ENCODE data around the gene ENTPD7. TPM values are rescaled to one million over a fixed set of nuclear protein-coding genes. Genes with fewer than 3 reads are reported as not detected.

Gene ENTPD7
- total and polyA plus RNA-seq, 7 donors, result 0.35 to 3.3 (median 1.2) TPM

- Histone ChIP-seq H3K36me3 (ENCODE audit: insufficient read depth in 1 of 2, low read depth in 1 of 2) (peaks cover 6 to 98% of the 10 kb centered on the region in 2 donors), H3K4me1 (peaks cover 54% of the 10 kb centered on the region), H3K27ac (peak overlapping the region; percentile 38), H3K9me3 (no peaks in the 10 kb centered on the region), H3K4me3 (no peak overlapping the region), H3K27me3 (ENCODE audit: insufficient read depth in 3 of 3, low read length in 2 of 3) (no peaks in the 10 kb centered on the region)
- TF ChIP-seq, protein P1, sequence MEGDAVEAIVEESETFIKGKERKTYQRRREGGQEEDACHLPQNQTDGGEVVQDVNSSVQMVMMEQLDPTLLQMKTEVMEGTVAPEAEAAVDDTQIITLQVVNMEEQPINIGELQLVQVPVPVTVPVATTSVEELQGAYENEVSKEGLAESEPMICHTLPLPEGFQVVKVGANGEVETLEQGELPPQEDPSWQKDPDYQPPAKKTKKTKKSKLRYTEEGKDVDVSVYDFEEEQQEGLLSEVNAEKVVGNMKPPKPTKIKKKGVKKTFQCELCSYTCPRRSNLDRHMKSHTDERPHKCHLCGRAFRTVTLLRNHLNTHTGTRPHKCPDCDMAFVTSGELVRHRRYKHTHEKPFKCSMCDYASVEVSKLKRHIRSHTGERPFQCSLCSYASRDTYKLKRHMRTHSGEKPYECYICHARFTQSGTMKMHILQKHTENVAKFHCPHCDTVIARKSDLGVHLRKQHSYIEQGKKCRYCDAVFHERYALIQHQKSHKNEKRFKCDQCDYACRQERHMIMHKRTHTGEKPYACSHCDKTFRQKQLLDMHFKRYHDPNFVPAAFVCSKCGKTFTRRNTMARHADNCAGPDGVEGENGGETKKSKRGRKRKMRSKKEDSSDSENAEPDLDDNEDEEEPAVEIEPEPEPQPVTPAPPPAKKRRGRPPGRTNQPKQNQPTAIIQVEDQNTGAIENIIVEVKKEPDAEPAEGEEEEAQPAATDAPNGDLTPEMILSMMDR (IDR thresholded peaks at IDR 0.05), result no peak
- intact Hi-C loops (cut with DNase I), result no loop called here
- DNase-seq, result no peak
- no peak for ATAC-seq
Observed at GRCh38 chr10:99750641-99751040, 91.3 kb downstream of the ENTPD7 start.

DNA sequence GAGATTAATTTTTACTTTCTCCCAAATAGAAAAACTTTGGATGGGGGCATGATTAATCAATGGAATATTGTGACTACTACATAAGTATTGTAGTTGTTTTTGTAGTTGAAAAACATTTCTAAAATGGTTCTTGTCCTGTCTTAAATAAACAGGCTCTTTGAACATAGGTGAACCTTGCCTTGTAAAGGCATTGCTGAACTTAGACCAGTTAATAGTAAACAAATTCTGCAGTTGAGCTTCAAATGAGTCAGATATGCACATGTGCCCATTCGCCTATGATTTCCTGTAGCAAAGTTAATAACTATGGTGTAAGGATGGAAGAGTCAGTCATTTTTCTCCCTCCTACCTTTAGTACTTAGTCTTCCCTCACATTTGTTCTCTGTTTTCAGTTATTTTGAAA lies 95.4 kb downstream of the ENTPD7 start:
- no peak overlapping the region for H3K27ac ChIP-seq
- H3K4me3 ChIP-seq, result no peak overlapping the region
- intact Hi-C loops (cut with DNase I), result no loop called here
- no peaks in the 10 kb centered on the region for H3K27me3 ChIP-seq (ENCODE audit: insufficient read depth in 3 of 3, low read length in 2 of 3)
- peaks cover 5 to 100% of the 10 kb centered on the region in 2 donors for H3K36me3 ChIP-seq (ENCODE audit: insufficient read depth in 1 of 2, low read depth in 1 of 2)
- 93 to 97% (median 93%) methylated on average over 1 of the region's 1 CpG for WGBS, 3 donors
- ATAC-seq (no peak), DNase-seq (no peak)
- TF ChIP-seq, protein P1 (IDR thresholded peaks at IDR 0.05), result no peak
- peaks cover 26% of the 10 kb centered on the region for H3K4me1 ChIP-seq
- no peaks in the 10 kb centered on the region for H3K9me3 ChIP-seq

Other genes with a start within 250 kb of the ENTPD7 start
- 100 to 1,000 TPM in 3 of 4 donors, 10 to 100 TPM in 1; 98.9 to 381 (median 223) TPM for gene GOT1, start 228.9 kb upstream of the ENTPD7 start, total RNA-seq
- 100 to 1,000 TPM in 2 of 3 donors, 10 to 100 TPM in 1; 87.7 to 299 (median 208) TPM for gene GOT1, start 228.9 kb upstream of the ENTPD7 start, polyA plus RNA-seq
- not detected for gene NKX2-3, start 126.6 kb upstream of the ENTPD7 start, total RNA-seq
- not detected for gene NKX2-3, start 126.6 kb upstream of the ENTPD7 start, polyA plus RNA-seq
- 10 to 100 TPM; 30.6 to 64.1 (median 61.9) TPM for gene SLC25A28, start 39.1 kb upstream of the ENTPD7 start, total RNA-seq
- gene SLC25A28, start 39.1 kb upstream of the ENTPD7 start, polyA plus RNA-seq, result 10 to 100 TPM; 41.3 to 69.8 (median 44.7) TPM
- gene COX15, start 72.6 kb downstream of the ENTPD7 start, total RNA-seq, result 10 to 100 TPM; 25.9 to 59.4 (median 39.4) TPM
- gene COX15, start 72.6 kb downstream of the ENTPD7 start, polyA plus RNA-seq, result 10 to 100 TPM; 12.7 to 43.9 (median 12.8) TPM
- 100 to 1,000 TPM; 108 to 179 (median 133) TPM for gene CUTC, start 72.7 kb downstream of the ENTPD7 start, total RNA-seq
- gene CUTC, start 72.7 kb downstream of the ENTPD7 start, polyA plus RNA-seq, result 100 to 1,000 TPM in 2 of 3 donors, 10 to 100 TPM in 1; 52.8 to 167 (median 112) TPM
- gene ABCC2, start 123.1 kb downstream of the ENTPD7 start, total RNA-seq, result 1 to 10 TPM in 1 of 4 donors, under 1 TPM in 3; 0.61 to 2.3 (median 0.71) TPM
- gene ABCC2, start 123.1 kb downstream of the ENTPD7 start, polyA plus RNA-seq, result 1 to 10 TPM in 1 of 3 donors, under 1 TPM in 2; 0.23 to 2.0 (median 0.48) TPM

Measured in psoas muscle (tissue), 8 donors.